ENCODE measurements around the gene FABP1. TPM values are rescaled to one million over a fixed set of nuclear protein-coding genes. Genes with fewer than 3 reads are reported as not detected.
A peak's percentile ranks its signal among the peaks of the same experiment; 100 is the strongest.

FABP1 gene
- total RNA-seq (not detected), polyA plus RNA-seq (not detected), total RNA-seq (0 reads per million in 6 experiments)

DNA sequence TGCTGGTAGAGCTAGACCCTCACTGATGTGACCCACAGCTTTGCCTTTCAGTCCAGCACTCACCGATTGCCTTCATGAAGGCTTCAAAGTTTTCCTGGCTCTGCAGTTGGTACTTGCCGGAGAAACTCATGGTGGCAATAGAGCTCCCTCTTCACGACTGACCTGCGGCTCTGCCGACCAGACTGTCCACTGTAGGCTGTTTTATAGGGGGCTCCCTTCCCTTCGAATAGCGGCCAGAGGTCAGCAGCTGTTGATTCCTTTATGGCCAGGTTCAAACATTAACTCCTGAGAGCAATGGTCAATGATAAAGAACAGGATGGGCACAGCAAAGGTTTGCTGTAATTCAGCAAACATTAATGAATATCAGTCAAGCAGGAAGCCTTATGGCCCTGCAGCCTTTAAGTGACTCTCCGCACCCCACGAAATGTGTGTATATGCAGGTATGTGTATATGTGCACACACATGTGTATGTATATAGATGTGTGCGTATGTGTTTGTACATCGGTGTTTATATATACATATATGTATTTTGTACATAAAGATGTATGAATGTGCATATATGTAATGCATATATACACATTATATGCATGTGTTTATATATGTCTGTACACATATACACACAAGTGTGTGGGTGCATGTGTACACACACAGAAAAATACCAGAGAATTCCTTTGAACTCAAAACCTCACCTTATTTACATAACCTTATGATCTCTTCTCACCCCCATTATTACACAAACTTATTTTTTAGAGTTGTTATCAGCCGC lies at the start of gene FABP1:
Gene FABP1, minus strand, starts transcription at position 175 of the 766 bp plus-strand sequence. Its CDS starts 45 bp downstream, at position 130.
- DNase-seq = no peak
- H3K36me3 Mint-ChIP-seq = no peaks in the 10 kb centered on the region
- H3K4me3 Mint-ChIP-seq = no peak within 1 kb of the TSS
- peaks cover 0 to 2% (median 0%) of the 10 kb centered on the region in 4 donors for H3K4me1 Mint-ChIP-seq
- no peaks in the 10 kb centered on the region for H3K9me3 Mint-ChIP-seq
- peaks cover 0 to 11% (median 2%) of the 10 kb centered on the region in 5 donors for H3K27me3 Mint-ChIP-seq
- no peak for ATAC-seq
- POLR2A ChIA-PET = no interaction called here
- H3K27ac Mint-ChIP-seq = peak within 1 kb of the TSS in 1 of 10 donors; percentile 22

DNA sequence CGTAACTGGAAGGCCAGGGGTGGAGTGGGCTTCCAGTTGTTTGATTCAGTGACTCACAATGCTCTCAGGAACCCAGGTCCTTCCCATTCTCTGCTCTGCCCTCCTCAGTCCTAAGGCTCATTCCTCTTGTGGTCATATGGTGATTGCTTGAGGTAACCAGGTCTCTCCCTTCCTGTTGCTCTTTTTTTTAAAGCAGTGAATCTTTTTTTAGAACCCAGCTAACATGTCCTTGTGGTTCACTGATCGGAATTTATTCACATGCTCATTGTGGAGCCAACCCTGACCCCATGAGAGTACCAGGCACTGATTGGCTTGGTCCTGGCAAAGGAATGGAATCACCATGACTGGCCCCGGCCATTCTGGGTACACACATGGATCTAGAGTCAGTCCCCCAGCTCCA lies 49.7 kb upstream of the FABP1 start:
- H3K9me3 Mint-ChIP-seq = peaks cover 0 to 12% (median 1%) of the 10 kb centered on the region in 9 donors
- POLR2A ChIA-PET = no interaction called here
- ATAC-seq (no peak), DNase-seq (no peak)
- peaks cover 3 to 12% (median 10%) of the 10 kb centered on the region in 4 donors for H3K4me1 Mint-ChIP-seq
- no peak overlapping the region for H3K27ac Mint-ChIP-seq
- no peaks in the 10 kb centered on the region for H3K36me3 Mint-ChIP-seq
- H3K4me3 Mint-ChIP-seq = no peak overlapping the region
- H3K27me3 Mint-ChIP-seq = peaks cover 0 to 11% (median 7%) of the 10 kb centered on the region in 5 donors

DNA sequence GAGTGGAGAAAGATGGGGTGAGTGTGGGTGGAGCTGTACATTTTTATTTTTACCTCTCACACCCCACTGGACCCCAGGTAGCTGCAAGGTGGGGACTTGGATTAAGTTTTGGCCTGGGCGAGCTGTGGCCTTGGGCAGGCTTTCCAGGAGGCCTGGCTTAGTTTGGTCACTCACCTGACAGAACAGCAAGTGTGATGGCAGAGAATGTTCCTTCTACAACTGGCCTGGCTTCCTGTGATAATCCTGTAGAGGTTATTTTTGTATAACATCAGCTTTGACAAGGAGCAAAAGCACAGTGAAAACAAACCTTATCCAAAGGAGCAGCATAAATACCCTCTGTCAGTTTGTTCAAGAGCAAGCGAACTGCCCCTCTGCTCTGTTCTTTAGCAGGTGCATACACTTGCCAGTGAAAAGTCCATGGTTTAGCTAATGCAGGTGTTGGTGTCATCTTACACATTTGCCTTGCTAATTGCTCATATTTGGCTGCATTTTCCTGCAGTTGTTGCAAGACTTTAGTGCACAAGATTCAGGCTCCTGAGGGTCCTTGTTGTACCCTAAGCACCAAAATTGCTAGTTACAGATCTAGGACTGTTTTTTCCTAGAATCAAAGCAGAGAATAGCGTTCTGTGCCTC lies 48.6 kb upstream of the FABP1 start:
- H3K36me3 Mint-ChIP-seq = no peaks in the 10 kb centered on the region
- POLR2A ChIA-PET = no interaction called here
- peaks cover 1 to 6% (median 4%) of the 10 kb centered on the region in 4 donors for H3K4me1 Mint-ChIP-seq
- H3K4me3 Mint-ChIP-seq = no peak overlapping the region
- H3K9me3 Mint-ChIP-seq = peaks cover 0 to 5% (median 0%) of the 10 kb centered on the region in 9 donors
- DNase-seq (no peak), ATAC-seq (no peak)
- no peak overlapping the region for H3K27ac Mint-ChIP-seq
- H3K27me3 Mint-ChIP-seq = peaks cover 0 to 14% (median 7%) of the 10 kb centered on the region in 5 donors

DNA sequence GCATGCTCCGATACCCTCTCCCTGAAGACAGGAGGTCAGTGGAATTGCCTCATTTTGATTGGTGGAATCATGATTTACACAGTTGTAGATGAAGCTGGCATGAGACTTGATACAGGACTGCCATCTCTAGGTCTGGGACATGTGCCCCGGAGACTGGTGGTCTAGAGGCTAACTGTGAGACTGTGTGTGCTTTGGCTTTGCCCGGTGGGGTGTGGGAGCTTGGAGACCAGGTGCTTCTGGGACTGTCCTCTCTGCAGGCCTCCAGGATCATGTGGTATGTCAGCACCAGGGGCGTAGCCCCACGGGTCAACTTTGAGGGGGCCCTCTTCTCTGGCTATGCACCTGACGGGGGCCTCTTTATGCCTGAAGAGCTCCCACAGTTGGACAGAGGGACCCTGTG lies 45.0 kb upstream of the FABP1 start:
- peaks cover 0 to 15% (median 9%) of the 10 kb centered on the region in 4 donors for H3K4me1 Mint-ChIP-seq
- ATAC-seq = no peak
- peaks cover 0 to 20% (median 5%) of the 10 kb centered on the region in 5 donors for H3K27me3 Mint-ChIP-seq
- H3K36me3 Mint-ChIP-seq = peaks cover 0 to 3% (median 2%) of the 10 kb centered on the region in 3 donors
- DNase-seq = no peak
- peak overlapping the region in 2 of 10 donors; percentile 44 to 57 for H3K27ac Mint-ChIP-seq
- H3K4me3 Mint-ChIP-seq = no peak overlapping the region
- POLR2A ChIA-PET = no interaction called here
- peaks cover 0 to 12% (median 0%) of the 10 kb centered on the region in 9 donors for H3K9me3 Mint-ChIP-seq

DNA sequence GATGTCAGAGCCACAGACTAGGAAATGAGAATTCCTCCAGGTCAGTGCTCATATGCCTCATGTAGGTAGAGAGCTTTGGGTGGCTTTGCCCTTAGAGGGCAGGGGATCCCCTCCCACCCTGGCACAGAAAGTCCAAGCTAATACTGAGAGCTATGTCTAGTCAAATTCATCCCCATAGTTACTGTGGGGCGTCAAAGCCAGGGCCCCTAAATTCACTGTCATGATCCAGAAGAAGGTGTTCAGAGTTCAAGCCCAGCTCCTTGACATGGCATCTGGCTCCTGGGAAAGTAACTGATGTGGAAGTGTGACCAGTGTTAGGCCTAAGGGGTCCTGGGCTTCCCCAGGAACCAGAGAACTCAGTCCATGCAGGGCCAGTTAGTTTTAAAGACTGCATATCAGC lies 44.1 kb upstream of the FABP1 start:
- Mint-ChIP-seq H3K36me3 (peaks cover 0 to 3% (median 2%) of the 10 kb centered on the region in 3 donors), H3K9me3 (peaks cover 0 to 12% (median 0%) of the 10 kb centered on the region in 9 donors), H3K4me1 (peaks cover 0 to 15% (median 9%) of the 10 kb centered on the region in 4 donors), H3K27me3 (peaks cover 0 to 12% (median under 1%) of the 10 kb centered on the region in 5 donors), H3K4me3 (peak overlapping the region in 8 of 10 donors; percentile 6 to 83 (median 80)), H3K27ac (peak overlapping the region in 4 of 10 donors; percentile 68 to 88 (median 78))
- ATAC-seq (no peak), DNase-seq (no peak)
- POLR2A ChIA-PET = no interaction called here

DNA sequence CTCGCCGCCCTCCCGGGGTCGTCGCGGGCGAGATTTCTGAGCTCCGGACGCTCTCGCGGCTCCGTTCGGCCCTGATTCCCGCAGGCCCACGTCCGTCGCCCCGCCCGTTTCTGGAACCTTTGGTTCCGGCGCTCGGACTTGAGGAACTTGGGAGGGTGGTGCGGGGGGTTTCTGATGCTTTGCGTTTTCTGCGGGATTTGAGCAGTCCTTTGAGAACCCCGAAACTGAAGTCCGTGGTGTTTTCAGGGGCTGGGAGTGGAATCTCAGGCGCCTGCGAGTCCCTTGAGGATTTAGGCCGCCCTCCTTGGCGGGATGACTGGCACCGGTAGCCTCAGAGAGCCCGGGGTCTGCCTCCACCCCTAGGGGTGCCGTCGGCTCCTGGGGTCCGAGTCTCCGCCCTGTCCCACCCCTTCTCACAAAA lies 42.6 kb upstream of the FABP1 start:
- Mint-ChIP-seq H3K27ac (peak overlapping the region in 8 of 10 donors; percentile 18 to 90 (median 78)), H3K27me3 (peaks cover 0 to 12% (median 0%) of the 10 kb centered on the region in 5 donors), H3K4me1 (peaks cover 0 to 15% (median 9%) of the 10 kb centered on the region in 4 donors), H3K4me3 (peak overlapping the region; percentile 67 to 84 (median 82)), H3K36me3 (peaks cover 0 to 3% (median 2%) of the 10 kb centered on the region in 3 donors), H3K9me3 (peaks cover 0 to 12% (median 0%) of the 10 kb centered on the region in 9 donors)
- DNase-seq (peak in 1 of 10 donors; percentile 15), ATAC-seq (peak; percentile 19 to 29)
- POLR2A ChIA-PET = interaction anchor here (0.7 to 1.9 kb wide), 3 partner anchors 30 to 116 kb away, joined by 4 to 6 read pairs (median 5); no protein-coding TSS in a partner anchor

DNA sequence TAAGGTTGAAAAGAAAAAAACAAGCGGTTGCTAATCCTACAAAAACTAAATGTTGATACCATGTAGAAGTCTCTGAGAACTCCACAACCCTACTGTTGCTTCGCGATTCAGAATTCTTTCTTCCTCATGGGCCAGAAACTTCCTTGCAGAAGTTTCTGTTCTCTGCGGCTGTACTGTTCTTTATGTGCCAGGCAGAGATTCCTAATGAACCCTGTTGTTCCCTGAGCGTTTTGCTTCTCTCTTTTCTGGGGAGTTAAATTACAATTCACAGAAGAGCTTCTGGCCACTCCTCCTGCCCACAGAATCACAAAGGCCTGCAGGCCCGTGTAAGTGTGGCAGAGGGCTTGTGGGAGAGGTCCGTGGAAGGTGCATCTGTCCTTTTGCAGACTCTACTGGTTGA lies 40.5 kb upstream of the FABP1 start:
- Mint-ChIP-seq H3K4me3 (peak overlapping the region in 3 of 10 donors; percentile 12 to 53 (median 31)), H3K36me3 (peaks cover 0 to 3% (median 2%) of the 10 kb centered on the region in 3 donors), H3K27me3 (peaks cover 0 to 12% (median 1%) of the 10 kb centered on the region in 5 donors), H3K27ac (peak overlapping the region in 1 of 10 donors; percentile 29), H3K9me3 (peaks cover 0 to 12% (median 0%) of the 10 kb centered on the region in 9 donors), H3K4me1 (peaks cover 0 to 15% (median 9%) of the 10 kb centered on the region in 4 donors)
- DNase-seq = no peak
- POLR2A ChIA-PET = no interaction called here
- ATAC-seq = no peak

DNA sequence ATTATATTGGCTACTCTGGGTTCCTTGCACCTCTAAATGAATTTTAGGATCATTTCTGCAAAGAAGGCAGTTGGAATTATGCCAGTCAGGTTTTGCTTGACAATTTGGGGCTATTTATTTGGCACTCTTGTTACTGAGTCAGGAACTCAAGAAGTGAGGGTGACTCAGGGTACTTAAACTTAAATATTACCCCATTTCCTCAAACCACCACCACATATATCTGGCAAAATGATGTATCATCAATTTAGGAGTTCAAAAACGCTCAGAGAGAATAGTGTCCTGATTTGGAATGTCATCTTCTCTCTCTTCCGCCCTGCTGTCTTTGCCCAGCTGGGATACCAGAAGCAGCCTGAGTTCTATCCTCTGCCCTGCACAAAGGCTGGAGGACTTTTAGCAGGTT lies 39.9 kb upstream of the FABP1 start:
- peaks cover 0 to 3% (median 2%) of the 10 kb centered on the region in 3 donors for H3K36me3 Mint-ChIP-seq
- peaks cover 0 to 15% (median 9%) of the 10 kb centered on the region in 4 donors for H3K4me1 Mint-ChIP-seq
- peaks cover 0 to 12% (median 0%) of the 10 kb centered on the region in 9 donors for H3K9me3 Mint-ChIP-seq
- H3K27ac Mint-ChIP-seq = no peak overlapping the region
- ATAC-seq (no peak), DNase-seq (no peak)
- POLR2A ChIA-PET = no interaction called here
- no peak overlapping the region for H3K4me3 Mint-ChIP-seq
- H3K27me3 Mint-ChIP-seq = peaks cover 0 to 12% (median 1%) of the 10 kb centered on the region in 5 donors

DNA sequence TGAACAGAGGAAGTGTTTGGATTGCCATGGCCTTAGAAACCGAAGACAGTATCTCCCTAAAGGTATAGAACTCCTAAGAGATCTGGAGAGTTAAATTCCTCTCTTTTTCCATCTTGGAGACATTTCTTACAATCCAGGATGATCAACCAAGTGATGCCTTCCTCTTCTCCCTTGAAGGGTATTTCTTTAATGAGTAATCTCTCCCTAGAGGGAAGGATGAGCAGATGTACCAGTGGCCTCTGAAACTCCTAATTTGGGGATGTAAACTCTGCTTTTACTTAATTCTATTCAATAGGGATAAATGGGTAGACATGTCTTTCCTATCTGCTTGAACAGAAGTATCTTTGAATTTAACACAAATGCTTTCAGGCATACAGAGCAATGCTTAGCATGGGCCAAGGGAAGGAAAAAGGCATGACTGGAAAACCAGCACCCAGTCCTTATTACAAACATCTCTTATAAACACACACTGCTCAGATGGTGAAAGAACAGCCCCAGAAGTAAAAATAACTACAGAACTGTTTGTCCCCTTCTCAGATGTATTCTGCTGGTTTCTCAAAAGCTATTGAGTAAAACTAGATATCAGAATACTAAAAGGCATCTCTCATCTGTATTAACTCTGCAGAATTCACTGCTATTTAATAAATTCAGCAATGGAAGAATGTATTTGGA lies 37.6 kb upstream of the FABP1 start:
- H3K9me3 Mint-ChIP-seq = peaks cover 0 to 6% (median 0%) of the 10 kb centered on the region in 9 donors
- peaks cover 0 to 3% (median 0%) of the 10 kb centered on the region in 5 donors for H3K27me3 Mint-ChIP-seq
- peaks cover 0 to 3% (median 2%) of the 10 kb centered on the region in 3 donors for H3K36me3 Mint-ChIP-seq
- DNase-seq = no peak
- H3K4me3 Mint-ChIP-seq = no peak overlapping the region
- H3K27ac Mint-ChIP-seq = no peak overlapping the region
- peaks cover 0 to 4% (median 1%) of the 10 kb centered on the region in 4 donors for H3K4me1 Mint-ChIP-seq
- ATAC-seq = no peak
- POLR2A ChIA-PET = no interaction called here

DNA sequence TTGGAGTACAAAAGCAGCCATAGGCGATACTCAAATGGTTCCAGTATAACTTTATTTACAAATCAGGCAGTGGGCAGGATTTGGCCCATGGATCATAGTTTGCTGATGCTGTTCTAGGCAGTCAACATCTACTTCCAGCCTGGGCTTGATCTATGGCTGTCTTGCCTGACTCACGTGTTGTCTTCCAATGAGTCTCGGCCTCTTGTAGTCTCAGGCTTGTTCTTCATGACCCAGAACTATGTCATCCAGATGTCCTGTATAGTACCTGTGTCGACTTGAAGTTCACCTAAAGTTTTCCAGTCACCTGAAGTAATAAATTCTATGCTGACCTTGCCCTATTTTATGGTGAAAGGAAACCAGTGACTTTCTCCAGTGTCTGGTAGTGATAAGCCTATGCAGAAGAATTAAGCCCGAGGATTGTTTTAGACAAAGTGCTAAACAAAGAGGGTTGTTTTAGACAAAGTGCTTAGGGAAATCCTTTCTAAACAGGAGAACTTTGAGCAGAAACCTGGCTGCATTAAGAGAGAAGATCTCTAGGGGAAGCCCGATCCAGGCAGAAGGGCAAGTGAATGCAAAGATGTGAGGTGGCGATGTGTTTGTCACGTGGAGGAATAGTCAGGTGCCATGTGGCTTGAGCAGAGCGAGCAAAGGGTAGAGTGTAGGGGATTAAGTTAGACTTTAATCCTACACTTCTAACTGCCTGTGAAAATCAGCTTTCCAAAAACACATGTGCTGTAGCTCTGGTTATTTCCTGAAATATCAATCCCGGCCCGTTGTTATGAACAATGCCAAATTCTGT lies 33.8 kb upstream of the FABP1 start:
- no peak overlapping the region for H3K4me3 Mint-ChIP-seq
- POLR2A ChIA-PET = no interaction called here
- H3K9me3 Mint-ChIP-seq = no peaks in the 10 kb centered on the region
- no peaks in the 10 kb centered on the region for H3K4me1 Mint-ChIP-seq
- DNase-seq (no peak), ATAC-seq (no peak)
- peaks cover 0 to 7% (median 1%) of the 10 kb centered on the region in 5 donors for H3K27me3 Mint-ChIP-seq
- H3K36me3 Mint-ChIP-seq = no peaks in the 10 kb centered on the region
- H3K27ac Mint-ChIP-seq = no peak overlapping the region

DNA sequence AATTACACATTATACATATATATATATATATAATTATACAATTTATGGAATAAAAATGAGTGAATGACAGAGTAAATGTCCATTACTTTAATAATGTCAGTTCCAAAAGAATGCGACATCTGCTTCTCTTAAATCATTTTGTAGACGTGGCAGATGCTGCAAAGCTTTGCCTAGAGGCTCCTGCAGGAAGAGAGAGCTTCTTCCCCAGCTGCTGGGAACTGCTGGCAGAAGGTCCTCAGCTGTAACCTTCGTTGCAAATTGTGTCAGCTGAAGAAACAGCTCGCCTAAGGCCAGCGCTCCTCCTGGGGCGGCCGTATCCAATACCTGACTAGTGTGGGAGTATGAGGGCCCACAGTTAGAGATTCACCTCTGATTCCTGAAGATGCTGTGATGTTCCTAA lies 32.7 kb upstream of the FABP1 start:
- Mint-ChIP-seq H3K36me3 (no peaks in the 10 kb centered on the region), H3K4me3 (no peak overlapping the region), H3K27ac (no peak overlapping the region), H3K4me1 (no peaks in the 10 kb centered on the region), H3K9me3 (no peaks in the 10 kb centered on the region), H3K27me3 (peaks cover 0 to 7% (median 1%) of the 10 kb centered on the region in 5 donors)
- DNase-seq (no peak), ATAC-seq (no peak)
- POLR2A ChIA-PET = interaction anchor here (0.6 kb wide), 1 partner anchor 30 kb away, joined by 3 read pairs; no protein-coding TSS in a partner anchor

Measured in naive thymus-derived CD8-positive, alpha-beta T cell (primary cell).